Endothelial cell of umbilical vein (primary cell): ENCODE data around the gene SLC22A17. TPM values are rescaled to one million over a fixed set of nuclear protein-coding genes. Genes with fewer than 3 reads are reported as not detected.

Experiments
- BruUV-seq: library from RNA; stranded (reverse); fragments of 400-500 nt; replicated peaks from 2 replicates; lab custom pipeline; 2021; lab: Mats Ljungman, UMichigan
- CTCF ChIA-PET: fragments of 300-600, 350-600 bp; sonication (Branson Sonifier 250); formaldehyde crosslinking; loops from one replicate; lab custom pipeline; 2021; ENCODE audit warnings: antibody characterized with exemption, inconsistent platforms; lab: Charles Lee
- POLR2A ChIA-PET: fragments of 300-600, 350-600 bp; sonication (Branson Sonifier 250); formaldehyde crosslinking; loops from one replicate; lab custom pipeline; 2021; ENCODE audit warnings: antibody characterized with exemption, inconsistent platforms; lab: Charles Lee
- DNase-seq: peaks from one replicate; pipeline ENCODE4 v3.0.0-alpha.2; 2011; ENCODE audit warnings: low read depth, low spot score
- FAIRE-seq: peaks from 2 replicates; lab custom pipeline; 2011; peaks lifted over from hg19 to GRCh38; lab: Jason Lieb, UNC
- H2AFZ ChIP-seq: 2 replicates; pipeline ENCODE4 v1.6.0; 2012; ENCODE audit warnings: low read depth, low read length, control low read depth, inconsistent platforms
- H3K27ac ChIP-seq: 2 replicates; pipeline ENCODE4 v1.5.1; 2011; ENCODE audit warnings: low read depth, mild to moderate bottlenecking, control low read depth, low read length, moderate library complexity; ENCODE audit not compliant: insufficient read depth
- H3K27me3 ChIP-seq, 2 experiments: 2 replicates each; pipeline versions ENCODE4 v1.6.0 to v1.6.1; 2011; ENCODE audit warnings: low read length in 2 of 2, mixed read lengths in 1 of 2; ENCODE audit not compliant: control insufficient read depth in 2 of 2, insufficient read depth in 2 of 2
- H3K36me3 ChIP-seq, 2 experiments: 2 replicates in 1 of 2; 3 replicates in 1 of 2; pipeline ENCODE4 v1.5.1; 2011; ENCODE audit warnings: low read length in 2 of 2, mild to moderate bottlenecking in 1 of 2, moderate library complexity in 1 of 2; ENCODE audit not compliant: control insufficient read depth in 2 of 2, insufficient read depth in 2 of 2; ENCODE audit errors: extremely low read depth in 1 of 2
- H3K4me1 ChIP-seq: 3 replicates; pipeline ENCODE4 v1.5.1; 2011; ENCODE audit warnings: mild to moderate bottlenecking, low read length; ENCODE audit not compliant: control insufficient read depth, insufficient read depth; ENCODE audit errors: extremely low read depth
- H3K4me2 ChIP-seq: 2 replicates; pipeline ENCODE4 v1.6.1; 2011; ENCODE audit warnings: low read length, control low read depth, mixed read lengths; ENCODE audit not compliant: insufficient read depth
- H3K4me3 ChIP-seq, 3 experiments: fragments of 200-600 bp in 1 of 3; sonication (generic), shearing (Covaris generic) in 1 of 3; replicated peaks in 1 of 3; 2 replicates each; pipeline ENCODE4 v1.5.1; 2011 to 2016; ENCODE audit warnings: control low read depth in 3 of 3, low read length in 3 of 3, mild to moderate bottlenecking in 2 of 3, inconsistent platforms in 1 of 3, low read depth in 1 of 3, moderate library complexity in 1 of 3; ENCODE audit not compliant: insufficient read depth in 1 of 3
- H3K79me2 ChIP-seq: 2 replicates; pipeline ENCODE4 v1.6.0; 2012; ENCODE audit warnings: low read length, inconsistent platforms; ENCODE audit not compliant: control insufficient read depth, insufficient read depth
- H3K9ac ChIP-seq: replicated peaks from 2 replicates; pipeline ENCODE3; 2011; ENCODE audit warnings: low read length, control low read depth; ENCODE audit not compliant: insufficient read depth; ENCODE audit errors: extremely low read depth
- H3K9me1 ChIP-seq: replicated peaks from 3 replicates; pipeline ENCODE4 v1.6.0; 2011; ENCODE audit warnings: mild to moderate bottlenecking, low read length; ENCODE audit not compliant: control insufficient read depth, insufficient read depth; ENCODE audit errors: extremely low read depth
- H3K9me3 ChIP-seq: replicated peaks from 2 replicates; pipeline ENCODE4 v1.5.1; 2012; ENCODE audit warnings: low read length, inconsistent platforms; ENCODE audit not compliant: control insufficient read depth, insufficient read depth
- H4K20me1 ChIP-seq: replicated peaks from 2 replicates; pipeline ENCODE3; 2011; ENCODE audit warnings: mild to moderate bottlenecking, low read length; ENCODE audit not compliant: control insufficient read depth, insufficient read depth; ENCODE audit errors: extremely low read depth
- EZH2 ChIP-seq: IDR thresholded peaks from 2 replicates; pipeline ENCODE4 v1.6.1; 2012; ENCODE audit warnings: borderline replicate concordance, low read depth, mild to moderate bottlenecking, moderate library complexity, low read length, inconsistent platforms; ENCODE audit not compliant: severe bottlenecking
- FOS ChIP-seq: IDR thresholded peaks from 2 replicates; pipeline ENCODE4 v1.6.1; 2011; ENCODE audit warnings: mild to moderate bottlenecking, low read length, moderate library complexity, borderline replicate concordance; ENCODE audit not compliant: insufficient read depth
- GATA2 ChIP-seq: IDR thresholded peaks from 2 replicates; pipeline ENCODE4 v1.7.0; 2011; ENCODE audit warnings: low read depth, mild to moderate bottlenecking, moderate library complexity, mixed read lengths, low read length; ENCODE audit not compliant: insufficient read length, insufficient read depth
- JUN ChIP-seq: IDR thresholded peaks from 2 replicates; pipeline ENCODE4 v1.6.1; 2011; ENCODE audit warnings: borderline replicate concordance, low read depth; ENCODE audit not compliant: insufficient read length, insufficient read depth
- MYC ChIP-seq: IDR thresholded peaks from one replicate; pipeline ENCODE4 v1.6.1; 2011; ENCODE audit warnings: mild to moderate bottlenecking, low read depth, low read length
- POLR2A ChIP-seq: IDR thresholded peaks from 2 replicates; pipeline ENCODE4 v1.6.1; 2012; ENCODE audit warnings: low read depth, mild to moderate bottlenecking, control low read depth, low read length
- POLR2AphosphoS5 ChIP-seq: IDR thresholded peaks from 2 replicates; pipeline ENCODE4 v1.6.1; 2012; ENCODE audit warnings: low read depth, mild to moderate bottlenecking, control low read depth, low read length, moderate library complexity; ENCODE audit not compliant: insufficient read depth
- dilution Hi-C: fragments of 300-500 bp; cut with MboI; formaldehyde crosslinking; loops from one replicate; pipeline ENCODE4 v1.15.0; 2019; ENCODE audit warnings: low sequenced_read_pairs; ENCODE audit not compliant: extremely low pct_ligation_motif_present
- intact Hi-C: fragments of 100-400 bp; cut with micrococcal nuclease; formaldehyde crosslinking; loops from one replicate; pipeline ENCODE4 v1.10.0; 2022
- polyA plus RNA-seq, 4 experiments: library from polyadenylated mRNA; depleted of rRNA in 3 of 4; stranded (reverse) in 3 of 4; unstranded in 1 of 4; fragments of >200 nt; gene quantifications; 2 replicates each; pipeline versions ENCODE4 v1.2.1 to v1.2.3, GENCODE V29; 2011 to 2012; ENCODE audit warnings: missing spikeins in 1 of 4
- total RNA-seq: library from RNA; stranded (reverse); gene quantifications from 2 replicates; pipeline ENCODE4 v1.2.3, GENCODE V29; 2021
- TF ChIP-seq, protein P1 (sequence below): IDR thresholded peaks from 2 replicates; pipeline ENCODE4 v1.6.1; 2011; ENCODE audit not compliant: insufficient read depth, insufficient read length
- TF ChIP-seq, protein P2 (sequence below), 2 donors: IDR thresholded peaks; 1 replicate in 1 of 2; 2 replicates in 1 of 2; pipeline ENCODE4 v1.5.1; 2011; ENCODE audit warnings: low read length in 2 of 2, mild to moderate bottlenecking in 2 of 2, moderate library complexity in 2 of 2, control low read depth in 1 of 2, inconsistent platforms in 1 of 2, low read depth in 1 of 2; ENCODE audit not compliant: insufficient read depth in 1 of 2; ENCODE audit errors: extremely low read depth in 1 of 2

Gene SLC22A17
- total and polyA plus RNA-seq, 2 donors (not counting 3 experiments of a cell fraction or from before 2014, with no cell fraction given) = 2.9 to 4.6 TPM

DNA sequence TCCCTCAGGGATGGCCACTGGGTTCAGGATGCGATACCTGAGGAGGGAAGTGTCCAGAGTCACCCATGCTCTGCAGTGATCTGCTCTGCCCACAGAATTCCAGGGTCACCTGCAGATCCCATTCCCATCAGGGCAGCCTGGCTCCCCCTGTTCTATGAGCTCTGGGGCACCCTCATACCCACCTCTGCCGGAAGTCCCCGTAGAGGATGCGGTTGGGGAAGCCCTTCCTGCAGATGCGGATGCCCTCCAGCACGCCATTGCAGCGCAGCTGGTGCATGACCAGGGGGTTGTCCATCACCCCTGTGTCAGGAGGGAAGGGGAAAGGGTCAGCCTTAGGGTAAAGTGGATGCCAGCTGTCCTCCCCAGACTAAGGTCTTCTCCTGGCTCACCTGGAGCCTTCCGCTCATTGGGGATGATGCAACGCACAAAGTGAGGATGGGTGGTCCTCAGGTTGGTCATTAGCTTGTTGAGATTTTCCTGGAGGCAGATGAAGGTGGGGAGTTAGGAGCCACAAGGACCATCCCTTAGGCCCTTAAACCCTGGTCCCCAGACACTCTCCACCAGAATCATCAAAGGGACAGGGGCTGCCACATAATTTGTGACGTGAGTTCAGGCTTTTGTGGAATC lies 44.2 kb upstream of the SLC22A17 start:
- BruUV-seq = no TSS peak
- ChIA-PET CTCF (interaction anchor here (1.3 kb wide), 1 partner anchor 14 kb away, joined by 4 read pairs; no protein-coding TSS in a partner anchor), POLR2A (no interaction called here)
- H3K4me3 ChIP-seq = no peak overlapping the region
- H3K9me3 ChIP-seq = no peaks in the 10 kb centered on the region
- no peaks in the 10 kb centered on the region for H3K4me1 ChIP-seq
- dilution Hi-C loops = no loop called here
- no peak for DNase-seq
- H4K20me1 ChIP-seq = no peaks in the 10 kb centered on the region
- intact Hi-C loops = no loop called here
- TF ChIP-seq MYC (no peak), POLR2A (no peak), JUN (no peak), POLR2AphosphoS5 (no peak), GATA2 (no peak), FOS (no peak), EZH2 (no peak)
- TF ChIP-seq, protein P1, sequence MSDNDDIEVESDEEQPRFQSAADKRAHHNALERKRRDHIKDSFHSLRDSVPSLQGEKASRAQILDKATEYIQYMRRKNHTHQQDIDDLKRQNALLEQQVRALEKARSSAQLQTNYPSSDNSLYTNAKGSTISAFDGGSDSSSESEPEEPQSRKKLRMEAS = no peak
- TF ChIP-seq, protein P2, sequence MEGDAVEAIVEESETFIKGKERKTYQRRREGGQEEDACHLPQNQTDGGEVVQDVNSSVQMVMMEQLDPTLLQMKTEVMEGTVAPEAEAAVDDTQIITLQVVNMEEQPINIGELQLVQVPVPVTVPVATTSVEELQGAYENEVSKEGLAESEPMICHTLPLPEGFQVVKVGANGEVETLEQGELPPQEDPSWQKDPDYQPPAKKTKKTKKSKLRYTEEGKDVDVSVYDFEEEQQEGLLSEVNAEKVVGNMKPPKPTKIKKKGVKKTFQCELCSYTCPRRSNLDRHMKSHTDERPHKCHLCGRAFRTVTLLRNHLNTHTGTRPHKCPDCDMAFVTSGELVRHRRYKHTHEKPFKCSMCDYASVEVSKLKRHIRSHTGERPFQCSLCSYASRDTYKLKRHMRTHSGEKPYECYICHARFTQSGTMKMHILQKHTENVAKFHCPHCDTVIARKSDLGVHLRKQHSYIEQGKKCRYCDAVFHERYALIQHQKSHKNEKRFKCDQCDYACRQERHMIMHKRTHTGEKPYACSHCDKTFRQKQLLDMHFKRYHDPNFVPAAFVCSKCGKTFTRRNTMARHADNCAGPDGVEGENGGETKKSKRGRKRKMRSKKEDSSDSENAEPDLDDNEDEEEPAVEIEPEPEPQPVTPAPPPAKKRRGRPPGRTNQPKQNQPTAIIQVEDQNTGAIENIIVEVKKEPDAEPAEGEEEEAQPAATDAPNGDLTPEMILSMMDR (IDR thresholded peaks at IDR 0.05; ENCODE audit: extremely low read depth in 1 of 2, insufficient read depth in 1 of 2, low read depth in 1 of 2, low read length in 2 of 2) = no peak
- H3K27me3 ChIP-seq = no peaks in the 10 kb centered on the region
- H3K9me1 ChIP-seq = no peaks in the 10 kb centered on the region
- FAIRE-seq = no peak
- H3K9ac ChIP-seq = no peak overlapping the region
- H3K27ac ChIP-seq = no peak overlapping the region
- H3K36me3 ChIP-seq = no peaks in the 10 kb centered on the region
- no peak overlapping the region for H3K4me2 ChIP-seq
- no peaks in the 10 kb centered on the region for H3K79me2 ChIP-seq
- H2AFZ ChIP-seq = no peak overlapping the region
